H1 (cell line): ENCODE measurements around the gene MYO18A. TPM values are rescaled to one million over a fixed set of nuclear protein-coding genes. Genes with fewer than 3 reads are reported as not detected.

Experiments used
- CBX8 ChIP-seq: fragments of 300-800, 300-1000 bp; sonication (generic); IDR thresholded peaks from 2 replicates; pipeline ENCODE4 v1.7.1; 2016; ENCODE audit warnings: low read depth, low read length, borderline replicate concordance
- CHD2 ChIP-seq: IDR thresholded peaks from 2 replicates; pipeline ENCODE4 v1.6.1; 2012; ENCODE audit warnings: low read length, improper control_type of control experiment
- CTBP2 ChIP-seq: IDR thresholded peaks from 2 replicates; pipeline ENCODE4 v1.7.0; 2011; ENCODE audit warnings: borderline replicate concordance, mild to moderate bottlenecking, moderate library complexity, mixed read lengths, low read length; ENCODE audit not compliant: insufficient read depth, insufficient read length
- FOSL1 ChIP-seq: IDR thresholded peaks from 2 replicates; pipeline ENCODE4 v1.6.1; 2011; ENCODE audit warnings: mild to moderate bottlenecking, low read depth, low read length, moderate library complexity; ENCODE audit not compliant: insufficient read depth
- GTF2F1 ChIP-seq: IDR thresholded peaks from 2 replicates; pipeline ENCODE4 v1.6.1; 2012; ENCODE audit warnings: low read depth, low read length, improper control_type of control experiment, borderline replicate concordance
- RAD21 ChIP-seq, 2 experiments: IDR thresholded peaks in 1 of 2; conservative IDR thresholded peaks in 1 of 2; 2 replicates each; pipeline ENCODE4 v1.6.1; 2011; ENCODE audit warnings: low read depth in 2 of 2, low read length in 2 of 2, improper control_type of control experiment in 1 of 2, inconsistent platforms in 1 of 2, mild to moderate bottlenecking in 1 of 2, moderate library complexity in 1 of 2
- RXRA ChIP-seq: IDR thresholded peaks from 2 replicates; pipeline ENCODE4 v1.6.1; 2011; ENCODE audit warnings: low read depth, mild to moderate bottlenecking, low read length, moderate library complexity; ENCODE audit not compliant: insufficient read depth
- SIX5 ChIP-seq: IDR thresholded peaks from 2 replicates; pipeline ENCODE4 v1.6.1; 2011; ENCODE audit warnings: mild to moderate bottlenecking, low read depth, low read length
- TBP ChIP-seq: IDR thresholded peaks from 2 replicates; pipeline ENCODE4 v1.6.1; 2011; ENCODE audit warnings: low read depth, low read length, improper control_type of control experiment
- polyA plus RNA-seq, 7 experiments: library from polyadenylated mRNA; depleted of rRNA in 3 of 7; stranded (reverse) in 5 of 7; unstranded in 2 of 7; fragments of >200 nt in 5 of 7; fragments of 200-250 nt in 2 of 7; gene quantifications; 1 replicate in 5 of 7; 2 replicates in 1 of 7; 4 replicates in 1 of 7; pipeline versions ENCODE4 v1.2.1 to v1.2.3, GENCODE V29; 2011 to 2013; ENCODE audit warnings: missing spikeins in 2 of 7, mixed read lengths in 2 of 7
- total RNA-seq: library from RNA; stranded (reverse); fragmentation: NEBNext Ultra II Directional; extraction: Animal tissue kit (Norgen Biotek cat#: 25700); gene quantifications from 2 replicates; pipeline ENCODE4 v1.2.1, GENCODE V29; 2021

The MYO18A gene
- total and polyA plus RNA-seq, 2 of the 8 experiments (the other 6 are each of a cell fraction or from before 2014, with no cell fraction given), result 7.6 to 43.8 TPM

GRCh38 chr17:29165800-29166506 lies 14.2 kb downstream of the MYO18A start (continued):
- TF ChIP-seq CHD2 (no peak), FOSL1 (no peak), SIX5 (no peak), RXRA (no peak), TBP (no peak), RAD21 (IDR thresholded peaks at IDR 0.05 in 1 of 2, conservative IDR thresholded peaks at IDR 0.05 in 1 of 2; ENCODE audit: low read depth in 2 of 2, low read length in 2 of 2) (peak in 1 of 2 experiments; percentile 18; a peak in 1 of 4 replicates), CTBP2 (no peak), CBX8 (no peak), GTF2F1 (no peak)
